Measurements from ENCODE around the gene F3.

GRCh38 chr1:94542088-94542870 is 720 bp upstream of the F3 start:
- TF ChIP-seq USF2 (IDR thresholded peaks at IDR 0.05; ENCODE audit: borderline replicate concordance, low read depth, low read length) (no peak), POLR2AphosphoS5 (IDR thresholded peaks at IDR 0.05; ENCODE audit: low read depth, low read length) (no peak), RAD21 (IDR thresholded peaks at IDR 0.05; ENCODE audit: low read length) (no peak), CHD2 (IDR thresholded peaks at IDR 0.05; ENCODE audit: low read length, partially characterized antibody) (peak; percentile 12), ZBTB33 (IDR thresholded peaks at IDR 0.05; ENCODE audit: borderline replicate concordance, low read depth) (no peak), SMC3 (IDR thresholded peaks at IDR 0.05; ENCODE audit: low read depth, low read length) (no peak), EZH2phosphoT487 (IDR thresholded peaks at IDR 0.05; ENCODE audit: borderline replicate concordance, low read depth) (no peak), TAF1 (IDR thresholded peaks at IDR 0.05; ENCODE audit: borderline replicate concordance, low read depth, low read length) (no peak)
- TF ChIP-seq, protein P1, sequence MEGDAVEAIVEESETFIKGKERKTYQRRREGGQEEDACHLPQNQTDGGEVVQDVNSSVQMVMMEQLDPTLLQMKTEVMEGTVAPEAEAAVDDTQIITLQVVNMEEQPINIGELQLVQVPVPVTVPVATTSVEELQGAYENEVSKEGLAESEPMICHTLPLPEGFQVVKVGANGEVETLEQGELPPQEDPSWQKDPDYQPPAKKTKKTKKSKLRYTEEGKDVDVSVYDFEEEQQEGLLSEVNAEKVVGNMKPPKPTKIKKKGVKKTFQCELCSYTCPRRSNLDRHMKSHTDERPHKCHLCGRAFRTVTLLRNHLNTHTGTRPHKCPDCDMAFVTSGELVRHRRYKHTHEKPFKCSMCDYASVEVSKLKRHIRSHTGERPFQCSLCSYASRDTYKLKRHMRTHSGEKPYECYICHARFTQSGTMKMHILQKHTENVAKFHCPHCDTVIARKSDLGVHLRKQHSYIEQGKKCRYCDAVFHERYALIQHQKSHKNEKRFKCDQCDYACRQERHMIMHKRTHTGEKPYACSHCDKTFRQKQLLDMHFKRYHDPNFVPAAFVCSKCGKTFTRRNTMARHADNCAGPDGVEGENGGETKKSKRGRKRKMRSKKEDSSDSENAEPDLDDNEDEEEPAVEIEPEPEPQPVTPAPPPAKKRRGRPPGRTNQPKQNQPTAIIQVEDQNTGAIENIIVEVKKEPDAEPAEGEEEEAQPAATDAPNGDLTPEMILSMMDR (IDR thresholded peaks at IDR 0.05), result no peak
- TF ChIP-seq, protein P2, sequence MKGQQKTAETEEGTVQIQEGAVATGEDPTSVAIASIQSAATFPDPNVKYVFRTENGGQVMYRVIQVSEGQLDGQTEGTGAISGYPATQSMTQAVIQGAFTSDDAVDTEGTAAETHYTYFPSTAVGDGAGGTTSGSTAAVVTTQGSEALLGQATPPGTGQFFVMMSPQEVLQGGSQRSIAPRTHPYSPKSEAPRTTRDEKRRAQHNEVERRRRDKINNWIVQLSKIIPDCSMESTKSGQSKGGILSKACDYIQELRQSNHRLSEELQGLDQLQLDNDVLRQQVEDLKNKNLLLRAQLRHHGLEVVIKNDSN (IDR thresholded peaks at IDR 0.05; ENCODE audit: borderline replicate concordance, low read depth), result no peak
